MCF 10A (cell line): ENCODE results near the gene TBC1D12. TPM values are rescaled to one million over a fixed set of nuclear protein-coding genes. Genes with fewer than 3 reads are reported as not detected.

Experiments used
- BruUV-seq: library from RNA; stranded (reverse); fragments of 400-500 nt; replicated peaks from 2 replicates; lab custom pipeline; 2021; lab: Mats Ljungman, UMichigan
- CTCF ChIA-PET: fragments of 300-600 bp; sonication (Branson Sonifier 250); formaldehyde crosslinking; extraction: SDS; loops from one replicate; lab custom pipeline; 2021; ENCODE audit warnings: antibody characterized with exemption, inconsistent platforms; lab: Yijun Ruan, JAX
- POLR2A ChIA-PET: fragments of 300-600, 350-650 bp; sonication (Branson Sonifier 250); formaldehyde crosslinking; extraction: SDS; loops from one replicate; lab custom pipeline; 2020; ENCODE audit warnings: antibody characterized with exemption, inconsistent platforms; lab: Yijun Ruan, JAX
- DNase-seq: peaks from one replicate; pipeline ENCODE4 v3.0.0-alpha.2; 2018; ENCODE audit not compliant: unreplicated experiment
- H3K27ac Mint-ChIP-seq: one replicate; pipeline ENCODE4 v1.8.0; 2022; ENCODE audit warnings: mild to moderate bottlenecking, low read depth, mixed read lengths; ENCODE audit not compliant: unreplicated experiment
- H3K27me3 Mint-ChIP-seq: one replicate; pipeline ENCODE4 v1.8.0; 2022; ENCODE audit warnings: mixed read lengths; ENCODE audit not compliant: insufficient read depth, unreplicated experiment
- H3K36me3 Mint-ChIP-seq: one replicate; pipeline ENCODE4 v1.8.0; 2022; ENCODE audit warnings: mild to moderate bottlenecking, moderate library complexity, mixed read lengths; ENCODE audit not compliant: insufficient read depth, unreplicated experiment
- H3K4me1 Mint-ChIP-seq: one replicate; pipeline ENCODE4 v1.8.0; 2022; ENCODE audit warnings: mixed read lengths; ENCODE audit not compliant: insufficient read depth, unreplicated experiment
- H3K4me3 Mint-ChIP-seq: one replicate; pipeline ENCODE4 v1.8.0; 2022; ENCODE audit warnings: mild to moderate bottlenecking, moderate library complexity, mixed read lengths; ENCODE audit not compliant: unreplicated experiment
- H3K9me3 Mint-ChIP-seq: one replicate; pipeline ENCODE4 v1.8.0; 2022; ENCODE audit warnings: mixed read lengths; ENCODE audit not compliant: unreplicated experiment
- CTCF ChIP-seq: fragments of 200-600 bp; IDR thresholded peaks from one replicate; pipeline ENCODE4 v1.8.0; 2022; ENCODE audit warnings: antibody characterized with exemption, mild to moderate bottlenecking; ENCODE audit not compliant: unreplicated experiment
- intact Hi-C: fragments of 100-400 bp; cut with micrococcal nuclease; formaldehyde crosslinking; loops from 2 replicates; pipeline ENCODE4 v1.14.1; 2022
- total RNA-seq: library from RNA; stranded (reverse); gene quantifications from 2 replicates; pipeline ENCODE4 v1.2.3, GENCODE V29; 2022

TBC1D12 gene
- total RNA-seq, 1 experiment from 2014 or later, result 5.4 TPM

- Mint-ChIP-seq H3K27me3 (no peaks in the 10 kb centered on the region), H3K4me3 (no peak overlapping the region), H3K27ac (no peak overlapping the region), H3K36me3 (no peaks in the 10 kb centered on the region), H3K9me3 (no peaks in the 10 kb centered on the region), H3K4me1 (peaks cover 6% of the 10 kb centered on the region)
- intact Hi-C loops, result no loop called here
- no peak for DNase-seq
- no peak for TF ChIP-seq CTCF
- POLR2A ChIA-PET, result interaction anchor here (1.2 to 3.7 kb wide), 3 partner anchors 36 to 512 kb away, joined by 3 to 20 read pairs (median 3); partner anchors contain the start of gene NOC3L
- no TSS peak for BruUV-seq
- CTCF ChIA-PET, result interaction anchor here (0.6 to 3.4 kb wide), 7 partner anchors 11 to 1745 kb away, joined by 3 to 17 read pairs (median 4); no protein-coding TSS in a partner anchor
These were observed 5.3 kb downstream of the TBC1D12 start for GRCh38 chr10:94407668-94408067.

- BruUV-seq, result no TSS peak
- Mint-ChIP-seq H3K4me3 (no peak overlapping the region), H3K27me3 (no peaks in the 10 kb centered on the region), H3K36me3 (no peaks in the 10 kb centered on the region), H3K4me1 (peaks cover 6% of the 10 kb centered on the region), H3K27ac (no peak overlapping the region), H3K9me3 (no peaks in the 10 kb centered on the region)
- CTCF ChIA-PET, result interaction anchor here (0.6 to 3.4 kb wide), 3 partner anchors 35 to 596 kb away, joined by 4 to 17 read pairs (median 5); no protein-coding TSS in a partner anchor
- no peak for DNase-seq
- intact Hi-C loops, result no loop called here
- no peak for TF ChIP-seq CTCF
- POLR2A ChIA-PET, result interaction anchor here (0.6 to 3.7 kb wide), 4 partner anchors 35 to 944 kb away, joined by 3 to 20 read pairs (median 4); partner anchors contain the start of gene NOC3L
These were observed 6.8 kb downstream of the TBC1D12 start for GRCh38 chr10:94409021-94409657.

- ChIA-PET POLR2A (interaction anchor here (0.7 to 3.7 kb wide), 4 partner anchors 9 to 49 kb away, joined by 3 to 20 read pairs (median 4); partner anchors contain the start of genes NOC3L and TBC1D12), CTCF (interaction anchor here (1.0 to 1.8 kb wide), 3 partner anchors 11 to 33 kb away, joined by 3 to 6 read pairs (median 4); no protein-coding TSS in a partner anchor)
- intact Hi-C loops, result no loop called here
- Mint-ChIP-seq H3K4me1 (peaks cover 4% of the 10 kb centered on the region), H3K4me3 (no peak overlapping the region), H3K36me3 (no peaks in the 10 kb centered on the region), H3K27me3 (no peaks in the 10 kb centered on the region), H3K27ac (no peak overlapping the region), H3K9me3 (no peaks in the 10 kb centered on the region)
- no peak for DNase-seq
- BruUV-seq, result no TSS peak
- TF ChIP-seq CTCF, result no peak
These were observed 9.0 kb downstream of the TBC1D12 start for GRCh38 chr10:94411304-94411703.

GRCh38 chr10:94412449-94412848 is 10.1 kb downstream of the TBC1D12 start:
- intact Hi-C loops, result no loop called here
- ChIA-PET CTCF (interaction anchor here (1.2 kb wide), 2 partner anchors 28 to 32 kb away, joined by 3 read pairs; no protein-coding TSS in a partner anchor), POLR2A (interaction anchor here (0.7 to 6.5 kb wide), 2 partner anchors 9 to 18 kb away, joined by 4 to 43 read pairs; partner anchors contain the start of gene TBC1D12)
- H3K4me3 Mint-ChIP-seq, result no peak overlapping the region
- peaks cover 13% of the 10 kb centered on the region for H3K4me1 Mint-ChIP-seq
- H3K36me3 Mint-ChIP-seq, result no peaks in the 10 kb centered on the region
- no peak overlapping the region for H3K27ac Mint-ChIP-seq
- no peaks in the 10 kb centered on the region for H3K27me3 Mint-ChIP-seq
- no TSS peak for BruUV-seq
- no peaks in the 10 kb centered on the region for H3K9me3 Mint-ChIP-seq
- TF ChIP-seq CTCF, result no peak
- DNase-seq, result no peak
